NCI-H446 treated with DMSO at 0.1 percent for 48 hours (cell line): ENCODE results near the gene SMG5.

Experiments
- DNase-seq: peaks from one replicate; lab custom pipeline; 2025; lab: John Stamatoyannopoulos, UW

The SMG5 gene

DNA sequence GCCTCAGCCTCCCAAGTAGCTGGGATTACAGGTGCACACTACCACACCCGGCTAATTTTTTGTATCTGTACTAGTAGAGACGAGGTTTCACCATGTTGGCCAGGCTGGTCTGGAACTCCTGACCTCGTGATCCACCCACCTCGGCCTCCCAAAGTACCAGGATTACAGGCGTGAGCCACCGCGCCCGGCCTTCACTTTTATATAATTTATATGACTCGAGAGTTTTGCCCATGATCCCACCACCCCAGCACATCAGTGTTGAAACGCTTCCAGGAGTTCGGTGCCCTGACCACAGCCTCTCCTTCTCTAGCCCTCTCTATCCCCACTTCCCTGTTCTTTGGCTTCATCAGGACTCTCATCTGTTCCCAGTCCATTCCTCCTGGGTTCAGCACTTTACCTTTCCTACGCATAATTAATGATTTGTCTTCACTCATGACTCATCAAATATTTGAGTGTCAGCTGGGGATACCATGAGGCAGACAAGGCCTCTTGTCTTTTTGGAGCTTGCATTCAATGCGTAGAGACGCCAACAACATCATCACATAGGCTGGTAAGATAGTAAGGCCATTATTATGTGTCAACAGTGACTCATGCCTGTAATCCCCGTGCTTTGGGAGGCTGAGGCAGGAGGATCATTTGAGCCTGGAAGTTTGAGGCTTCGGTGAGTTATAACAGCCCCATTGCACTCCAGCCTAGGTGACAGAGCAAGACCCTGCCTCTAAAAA lies 68.4 kb downstream of the SMG5 start:
- peak; percentile 17 for DNase-seq

- DNase-seq: no peak
Observed at GRCh38 chr1:156213644-156213966, 69.0 kb downstream of the SMG5 start.

- DNase-seq: peak; percentile 96
Observed at GRCh38 chr1:156212833-156213643, 69.6 kb downstream of the SMG5 start, which contains the start of gene PMF1. Gene PMF1 (plus strand): TSS chr1:156213007. CDS start chr1:156213016, 9 bp downstream.

GRCh38 chr1:156212130-156212529 lies 70.5 kb downstream of the SMG5 start:
- no peak for DNase-seq

DNA sequence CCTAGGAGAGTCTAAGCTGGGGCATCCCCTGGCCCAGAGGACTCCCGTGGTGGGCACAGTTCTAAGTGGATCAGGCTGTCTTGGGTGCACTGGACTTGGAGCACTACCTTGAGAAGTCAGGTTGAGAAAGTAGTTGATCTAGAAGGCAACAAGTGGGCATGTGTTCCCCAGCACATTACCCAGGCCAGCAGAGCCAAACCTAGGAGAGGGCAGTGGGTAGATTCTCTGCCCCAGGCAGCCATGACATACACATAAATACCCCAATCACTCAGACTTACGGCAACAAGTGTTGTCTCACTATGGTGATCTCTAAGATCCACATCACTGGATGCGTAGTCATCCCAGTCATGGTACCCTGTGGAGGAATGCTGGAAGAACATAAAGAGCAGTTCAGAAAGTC lies 71.4 kb downstream of the SMG5 start:
- DNase-seq: no peak

DNA sequence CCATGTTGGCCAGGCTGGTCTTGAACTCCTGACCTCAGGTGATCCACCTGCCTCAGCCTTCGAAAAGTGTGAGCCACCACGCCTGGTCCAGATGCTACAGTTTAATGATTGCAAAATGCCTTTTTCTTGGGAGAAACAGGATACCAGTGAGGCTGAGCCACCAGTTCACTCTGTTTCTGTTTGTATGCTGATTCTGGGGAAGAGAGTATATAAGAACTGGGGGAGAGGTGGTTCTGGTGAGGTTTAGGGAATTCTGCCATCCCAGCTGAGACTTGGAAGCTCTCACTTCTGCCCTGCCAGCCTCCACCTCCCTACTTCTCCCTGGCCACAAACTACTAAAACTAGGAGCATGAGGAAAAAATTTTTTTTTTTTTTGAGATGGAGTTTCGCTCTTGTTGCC lies 77.9 kb downstream of the SMG5 start:
- DNase-seq: no peak

DNA sequence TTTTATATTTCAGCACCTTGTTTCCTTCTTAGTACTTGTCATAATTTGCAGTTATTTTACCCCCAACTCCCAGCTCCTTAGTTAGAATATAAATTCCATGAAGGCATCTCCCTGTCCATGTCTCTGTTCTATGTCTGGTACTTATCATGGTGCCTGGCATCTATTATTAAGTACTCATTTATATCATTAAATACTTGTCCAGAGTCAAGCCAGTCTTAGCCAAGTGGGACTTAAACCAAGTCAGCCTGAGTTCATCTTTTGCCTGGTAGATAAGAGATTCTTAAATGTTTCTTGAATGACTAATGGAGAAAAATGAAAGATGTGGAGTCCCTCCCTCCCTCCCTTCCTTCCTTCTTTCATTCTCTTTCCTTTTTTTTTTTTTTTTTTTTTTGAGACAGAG lies 79.3 kb downstream of the SMG5 start:
- no peak for DNase-seq

DNA sequence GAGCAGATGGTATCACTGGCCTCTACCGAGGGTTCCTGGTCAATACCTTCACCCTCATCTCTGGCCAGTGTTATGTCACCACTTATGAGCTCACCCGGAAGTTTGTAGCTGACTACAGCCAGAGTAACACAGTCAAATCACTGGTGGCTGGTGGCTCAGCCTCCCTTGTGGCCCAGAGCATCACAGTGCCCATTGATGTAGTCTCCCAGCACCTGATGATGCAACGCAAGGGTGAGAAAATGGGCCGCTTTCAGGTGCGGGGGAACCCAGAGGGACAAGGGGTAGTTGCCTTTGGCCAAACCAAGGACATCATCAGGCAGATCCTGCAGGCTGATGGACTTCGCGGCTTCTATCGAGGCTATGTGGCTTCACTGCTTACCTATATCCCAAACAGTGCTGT lies 82.6 kb downstream of the SMG5 start:
- DNase-seq: no peak
